ENCODE data around the gene GNA15. TPM values are rescaled to one million over a fixed set of nuclear protein-coding genes. Genes with fewer than 3 reads are reported as not detected.

Gene GNA15
- total and polyA plus RNA-seq, 12 donors, result 0.42 to 8.9 (median 1.1) TPM

DNA sequence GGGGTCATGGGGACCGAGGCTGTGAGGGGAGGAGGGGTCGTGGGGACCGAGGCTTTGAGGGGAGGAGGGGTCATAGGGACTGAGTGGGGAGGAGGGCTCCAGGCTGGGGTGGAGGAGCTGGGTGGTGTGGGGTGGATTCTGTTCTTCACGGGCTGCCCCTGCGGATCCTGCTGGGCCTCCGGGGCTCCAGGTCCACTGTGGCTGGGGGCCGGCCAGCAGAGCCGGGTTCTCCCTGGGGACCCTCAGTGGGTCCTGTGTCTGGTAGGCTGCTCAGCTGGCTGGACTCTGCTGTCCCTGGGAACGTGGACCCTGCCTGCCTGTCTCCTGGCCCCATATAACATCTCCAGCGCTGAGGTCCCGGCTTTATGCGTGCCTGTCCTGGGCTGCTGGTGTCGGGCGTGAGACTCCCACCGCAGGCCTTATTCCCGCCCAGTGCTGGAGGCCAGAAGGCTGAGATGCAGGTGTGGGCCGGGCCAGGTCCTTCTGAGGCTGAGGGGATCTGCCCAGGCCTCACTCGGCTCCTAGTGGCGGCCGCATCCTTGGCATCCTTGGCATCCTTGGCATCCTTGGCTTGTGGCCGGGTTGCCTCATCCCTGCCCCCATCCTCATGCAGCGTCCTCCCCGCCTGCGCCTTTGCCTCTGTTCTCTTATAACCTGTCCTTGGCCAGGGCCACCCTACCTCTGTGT is 19.8 kb upstream of the GNA15 start:
- peaks cover 0 to 91% (median 32%) of the 10 kb centered on the region in 9 donors for H3K36me3 ChIP-seq
- TF ChIP-seq, protein P1, sequence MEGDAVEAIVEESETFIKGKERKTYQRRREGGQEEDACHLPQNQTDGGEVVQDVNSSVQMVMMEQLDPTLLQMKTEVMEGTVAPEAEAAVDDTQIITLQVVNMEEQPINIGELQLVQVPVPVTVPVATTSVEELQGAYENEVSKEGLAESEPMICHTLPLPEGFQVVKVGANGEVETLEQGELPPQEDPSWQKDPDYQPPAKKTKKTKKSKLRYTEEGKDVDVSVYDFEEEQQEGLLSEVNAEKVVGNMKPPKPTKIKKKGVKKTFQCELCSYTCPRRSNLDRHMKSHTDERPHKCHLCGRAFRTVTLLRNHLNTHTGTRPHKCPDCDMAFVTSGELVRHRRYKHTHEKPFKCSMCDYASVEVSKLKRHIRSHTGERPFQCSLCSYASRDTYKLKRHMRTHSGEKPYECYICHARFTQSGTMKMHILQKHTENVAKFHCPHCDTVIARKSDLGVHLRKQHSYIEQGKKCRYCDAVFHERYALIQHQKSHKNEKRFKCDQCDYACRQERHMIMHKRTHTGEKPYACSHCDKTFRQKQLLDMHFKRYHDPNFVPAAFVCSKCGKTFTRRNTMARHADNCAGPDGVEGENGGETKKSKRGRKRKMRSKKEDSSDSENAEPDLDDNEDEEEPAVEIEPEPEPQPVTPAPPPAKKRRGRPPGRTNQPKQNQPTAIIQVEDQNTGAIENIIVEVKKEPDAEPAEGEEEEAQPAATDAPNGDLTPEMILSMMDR (IDR thresholded peaks at IDR 0.05), result no peak
- no peaks in the 10 kb centered on the region for H3K9me3 ChIP-seq
- intact Hi-C loops (cut with DNase I), result loop anchor here in 1 of 10 donors (5.0 kb wide), 1 partner anchor 989 kb away; no protein-coding TSS in a partner anchor
- no peak overlapping the region for H3K27ac ChIP-seq
- no peaks in the 10 kb centered on the region for H3K27me3 ChIP-seq
- peaks cover 0 to 26% (median 11%) of the 10 kb centered on the region in 9 donors for H3K4me1 ChIP-seq
- WGBS, 2 donors, result 72 to 73% methylated on average over 23 to 24 of the region's 24 CpGs
- no peak overlapping the region for H3K4me3 ChIP-seq
- DNase-seq (no peak), ATAC-seq (no peak)

DNA sequence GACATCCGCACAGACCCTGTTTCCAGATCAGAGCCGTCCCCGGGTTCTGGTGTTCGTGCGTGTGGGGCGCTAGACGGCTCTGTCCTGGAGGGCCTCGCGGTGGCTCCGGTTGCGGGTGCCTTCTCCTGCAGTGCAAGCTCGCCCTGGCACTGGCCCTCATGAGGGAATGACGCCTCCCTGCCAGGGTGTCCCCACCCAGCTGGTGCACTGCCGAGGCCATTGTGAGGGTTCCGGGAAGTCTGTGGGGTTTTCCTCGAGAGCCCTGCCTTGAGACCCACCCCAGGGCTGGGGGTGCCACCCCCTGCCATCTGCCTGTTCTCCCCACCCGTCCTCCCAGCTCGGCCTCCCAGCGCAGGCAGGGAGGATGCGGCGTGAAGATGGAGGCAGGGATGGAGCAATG is 19.2 kb upstream of the GNA15 start:
- H3K27ac ChIP-seq, result no peak overlapping the region
- ATAC-seq (no peak), DNase-seq (no peak)
- intact Hi-C loops (cut with DNase I), result loop anchor here in 1 of 10 donors (5.0 kb wide), 1 partner anchor 989 kb away; no protein-coding TSS in a partner anchor
- no peak overlapping the region for H3K4me3 ChIP-seq
- WGBS, 2 donors, result 80 to 84% methylated on average over 21 of the region's 21 CpGs
- TF ChIP-seq, protein P1 (IDR thresholded peaks at IDR 0.05), result no peak
- peaks cover 0 to 26% (median 11%) of the 10 kb centered on the region in 9 donors for H3K4me1 ChIP-seq
- peaks cover 0 to 91% (median 32%) of the 10 kb centered on the region in 9 donors for H3K36me3 ChIP-seq
- no peaks in the 10 kb centered on the region for H3K27me3 ChIP-seq
- no peaks in the 10 kb centered on the region for H3K9me3 ChIP-seq

DNA sequence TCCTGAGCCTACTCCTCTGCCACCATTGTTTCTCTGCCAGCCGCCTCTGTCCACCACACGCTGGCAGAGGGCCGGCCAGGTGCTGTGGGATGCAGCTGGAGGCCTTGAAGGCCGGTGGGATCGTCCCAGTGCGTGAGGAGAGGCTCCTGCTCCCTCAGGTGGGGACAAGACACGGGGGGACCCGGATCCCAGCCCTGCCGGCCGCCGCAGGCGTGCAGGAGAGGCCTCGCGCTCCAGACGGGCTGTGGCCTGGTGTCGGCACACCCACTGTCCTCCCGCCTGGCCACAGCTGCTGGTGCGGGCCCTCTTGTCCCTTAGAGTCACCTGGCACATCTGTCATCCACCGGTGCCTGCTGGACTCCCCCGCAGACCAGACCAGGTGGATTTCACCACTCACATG is 18.1 kb upstream of the GNA15 start:
- 94 to 95% methylated on average over 20 of the region's 20 CpGs for WGBS, 2 donors
- Histone ChIP-seq H3K36me3 (peaks cover 0 to 94% (median 32%) of the 10 kb centered on the region in 9 donors), H3K4me1 (peaks cover 0 to 26% (median 11%) of the 10 kb centered on the region in 9 donors), H3K27me3 (no peaks in the 10 kb centered on the region), H3K27ac (no peak overlapping the region), H3K9me3 (no peaks in the 10 kb centered on the region), H3K4me3 (no peak overlapping the region)
- intact Hi-C loops (cut with DNase I), result loop anchor here in 1 of 10 donors (5.0 kb wide), 1 partner anchor 990 kb away; no protein-coding TSS in a partner anchor
- no peak for ATAC-seq
- TF ChIP-seq, protein P1 (IDR thresholded peaks at IDR 0.05), result no peak
- DNase-seq, result no peak

DNA sequence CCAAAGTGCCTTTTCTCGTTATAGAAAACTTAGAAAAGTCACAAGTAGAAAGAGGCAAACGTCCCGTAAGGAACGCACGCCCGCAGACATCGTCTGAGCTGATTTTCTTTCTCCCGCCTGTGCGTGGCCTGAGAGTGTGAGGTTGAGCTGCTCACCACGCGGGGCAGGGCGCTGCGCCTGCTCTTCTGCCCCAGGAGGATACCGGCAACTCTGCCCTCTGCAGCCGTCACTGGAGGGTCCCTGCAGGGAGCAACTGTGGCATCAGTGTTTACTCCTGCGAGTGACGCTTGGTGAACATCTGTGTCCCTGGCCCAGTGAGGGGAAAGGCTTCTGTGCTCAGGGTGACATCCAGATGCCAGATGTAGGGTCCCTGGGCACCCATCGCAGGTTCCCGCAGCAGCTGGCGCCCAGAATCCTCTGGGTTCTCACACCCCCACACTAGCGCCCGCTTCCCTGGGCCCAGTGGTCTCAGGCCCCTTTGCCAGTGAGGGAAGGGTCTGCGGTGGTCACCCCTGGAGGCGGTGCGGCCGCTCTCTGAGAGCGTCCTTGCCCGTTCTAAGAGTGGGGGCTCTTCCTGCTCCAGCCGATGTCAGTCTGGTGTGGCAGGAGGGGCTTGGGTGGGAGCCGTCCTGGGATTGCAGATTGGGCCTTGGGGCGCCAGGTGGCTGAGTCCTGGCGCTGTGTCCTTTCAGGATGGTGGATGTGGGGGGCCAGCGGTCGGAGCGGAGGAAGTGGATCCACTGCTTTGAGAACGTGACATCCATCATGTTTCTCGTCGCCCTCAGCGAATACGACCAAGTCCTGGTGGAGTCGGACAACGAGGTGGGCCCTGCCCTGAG is 17.4 kb upstream of the GNA15 start:
- Histone ChIP-seq H3K4me1 (peaks cover 0 to 25% (median 10%) of the 10 kb centered on the region in 9 donors), H3K9me3 (no peaks in the 10 kb centered on the region), H3K27ac (no peak overlapping the region), H3K4me3 (no peak overlapping the region), H3K27me3 (no peaks in the 10 kb centered on the region), H3K36me3 (peaks cover 0 to 90% (median 26%) of the 10 kb centered on the region in 9 donors)
- TF ChIP-seq, protein P1 (IDR thresholded peaks at IDR 0.05), result no peak
- DNase-seq, result no peak
- 93 to 94% methylated on average over 42 of the region's 42 CpGs for WGBS, 2 donors
- intact Hi-C loops (cut with DNase I), result loop anchor here in 1 of 10 donors (5.0 kb wide), 1 partner anchor 991 kb away; no protein-coding TSS in a partner anchor
- ATAC-seq, result no peak

All from heart right ventricle (tissue), 16 donors.